ENCODE measurements around the gene ROS1. TPM values are rescaled to one million over a fixed set of nuclear protein-coding genes. Genes with fewer than 3 reads are reported as not detected.
"Not testable (repeated sequence)": the region's sequence is repeated elsewhere in the genome, so short reads cannot be mapped to it uniquely, and the experiment has no call there.

ROS1 gene
- total and polyA plus RNA-seq, 4 experiments from 2014 or later, result not detected

- ChIA-PET CTCF (ENCODE audit: partially characterized antibody) (no interaction called here), POLR2A (ENCODE audit: partially characterized antibody) (no interaction called here)
- Mint-ChIP-seq H3K27ac (peak overlapping the region in 1 of 7 donors; percentile 14), H3K27me3 (peaks cover 6 to 10% of the 10 kb centered on the region in 2 donors), H3K9me3 (peaks cover 0 to 2% (median 0%) of the 10 kb centered on the region in 8 donors), H3K4me1 (no peaks in the 10 kb centered on the region), H3K36me3 (no peaks in the 10 kb centered on the region), H3K4me3 (no peak overlapping the region)
- intact Hi-C loops (cut with micrococcal nuclease), result no loop called here
- Histone ChIP-seq H3K27ac (ENCODE audit: low read depth, low read length) (no peak overlapping the region), H3K9me3 (ENCODE audit: control insufficient read depth in 1 of 2, low read length in 2 of 2) (no peaks in the 10 kb centered on the region), H3K4me3 (ENCODE audit: low read length in 2 of 2) (no peak overlapping the region), H3K36me3 (ENCODE audit: insufficient read depth, low read length) (no peaks in the 10 kb centered on the region), H3K27me3 (ENCODE audit: insufficient read depth, low read length) (no peaks in the 10 kb centered on the region), H3K4me1 (ENCODE audit: insufficient read depth, low read length) (no peaks in the 10 kb centered on the region)
- no peak for DNase-seq
These were observed 41.1 kb downstream of the ROS1 start for GRCh38 chr6:117384659-117385058.

DNA sequence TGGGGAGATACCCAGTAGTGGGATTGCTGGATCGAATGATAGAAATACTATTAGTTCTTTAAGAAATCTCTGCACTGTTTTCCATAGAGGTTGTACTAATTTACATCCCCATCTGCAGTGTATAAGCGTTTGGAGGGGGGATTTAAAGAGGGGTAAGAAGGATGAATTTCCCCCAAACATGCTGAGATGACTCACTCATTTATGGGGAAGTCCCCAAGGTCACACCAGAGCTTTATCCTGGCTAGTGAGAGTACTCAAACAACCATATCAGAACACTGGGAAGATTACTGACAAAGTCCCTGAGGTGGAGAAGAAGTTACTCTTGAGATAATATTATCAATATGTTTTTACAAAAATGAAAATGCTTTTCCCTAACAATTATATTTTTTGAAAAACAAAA is 44.0 kb downstream of the ROS1 start:
- Histone ChIP-seq H3K4me3 (ENCODE audit: low read length in 2 of 2) (no peak overlapping the region), H3K4me1 (ENCODE audit: insufficient read depth, low read length) (no peaks in the 10 kb centered on the region), H3K27ac (ENCODE audit: low read depth, low read length) (no peak overlapping the region), H3K9me3 (ENCODE audit: control insufficient read depth in 1 of 2, low read length in 2 of 2) (no peaks in the 10 kb centered on the region), H3K27me3 (ENCODE audit: insufficient read depth, low read length) (no peaks in the 10 kb centered on the region), H3K36me3 (ENCODE audit: insufficient read depth, low read length) (no peaks in the 10 kb centered on the region)
- Mint-ChIP-seq H3K27ac (no peak overlapping the region), H3K36me3 (no peaks in the 10 kb centered on the region), H3K4me3 (no peak overlapping the region), H3K4me1 (no peaks in the 10 kb centered on the region), H3K27me3 (peaks cover 3 to 7% of the 10 kb centered on the region in 2 donors), H3K9me3 (peaks cover 0 to 3% (median under 1%) of the 10 kb centered on the region in 8 donors)
- ChIA-PET CTCF (ENCODE audit: partially characterized antibody) (interaction anchor here (1.1 kb wide), 1 partner anchor 46 kb away, joined by 3 read pairs; no protein-coding TSS in a partner anchor), POLR2A (ENCODE audit: partially characterized antibody) (no interaction called here)
- intact Hi-C loops (cut with micrococcal nuclease), result no loop called here
- no peak for DNase-seq

GRCh38 chr6:117380298-117380697 is 45.4 kb downstream of the ROS1 start:
- H3K9me3 ChIP-seq (ENCODE audit: control insufficient read depth in 1 of 2, low read length in 2 of 2), result no peaks in the 10 kb centered on the region
- no peaks in the 10 kb centered on the region for H3K4me1 Mint-ChIP-seq
- POLR2A ChIA-PET (ENCODE audit: partially characterized antibody), result no interaction called here
- peaks cover 0 to 3% (median under 1%) of the 10 kb centered on the region in 8 donors for H3K9me3 Mint-ChIP-seq
- no peak overlapping the region for H3K27ac Mint-ChIP-seq
- DNase-seq, result no peak
- no peaks in the 10 kb centered on the region for H3K4me1 ChIP-seq (ENCODE audit: insufficient read depth, low read length)
- no peak overlapping the region for H3K4me3 ChIP-seq (ENCODE audit: low read length in 2 of 2)
- no peaks in the 10 kb centered on the region for H3K36me3 ChIP-seq (ENCODE audit: insufficient read depth, low read length)
- no peak overlapping the region for H3K4me3 Mint-ChIP-seq
- H3K27ac ChIP-seq (ENCODE audit: low read depth, low read length), result no peak overlapping the region
- intact Hi-C loops (cut with micrococcal nuclease), result no loop called here
- no peaks in the 10 kb centered on the region for H3K27me3 ChIP-seq (ENCODE audit: insufficient read depth, low read length)
- no peaks in the 10 kb centered on the region for H3K36me3 Mint-ChIP-seq
- CTCF ChIA-PET (ENCODE audit: partially characterized antibody), result no interaction called here
- peaks cover 2 to 7% of the 10 kb centered on the region in 2 donors for H3K27me3 Mint-ChIP-seq

DNA sequence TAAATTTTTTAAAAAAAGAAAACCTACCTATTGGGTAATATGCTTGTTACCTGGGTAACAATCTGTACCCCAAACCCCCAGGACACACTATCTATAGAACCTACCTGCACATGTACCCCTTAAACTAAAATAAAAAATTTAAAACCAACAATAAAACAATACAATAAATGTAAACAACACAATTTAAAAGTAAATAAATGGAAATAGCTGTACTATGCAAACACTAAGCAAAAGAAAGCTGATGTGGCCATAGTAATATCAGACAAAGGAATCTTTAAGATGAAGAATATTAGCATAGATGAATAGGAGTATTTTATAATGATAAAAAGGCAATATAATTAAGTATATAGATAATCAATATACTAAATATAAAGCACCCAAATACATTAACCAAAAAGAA is 50.3 kb downstream of the ROS1 start:
- DNase-seq, result no peak
- no peak overlapping the region for H3K4me3 ChIP-seq (ENCODE audit: low read length in 2 of 2)
- Mint-ChIP-seq H3K9me3 (peaks cover 0 to 7% (median under 1%) of the 10 kb centered on the region in 8 donors), H3K36me3 (no peaks in the 10 kb centered on the region), H3K27ac (no peak overlapping the region), H3K4me3 (no peak overlapping the region), H3K4me1 (peaks cover 0 to 11% (median 6%) of the 10 kb centered on the region in 4 donors), H3K27me3 (peaks cover 4 to 18% of the 10 kb centered on the region in 2 donors)
- ChIA-PET CTCF (ENCODE audit: partially characterized antibody) (no interaction called here), POLR2A (ENCODE audit: partially characterized antibody) (no interaction called here)
- no peaks in the 10 kb centered on the region for H3K36me3 ChIP-seq (ENCODE audit: insufficient read depth, low read length)
- no peaks in the 10 kb centered on the region for H3K4me1 ChIP-seq (ENCODE audit: insufficient read depth, low read length)
- intact Hi-C loops (cut with micrococcal nuclease), result no loop called here
- H3K27ac ChIP-seq (ENCODE audit: low read depth, low read length), result no peak overlapping the region
- no peaks in the 10 kb centered on the region for H3K9me3 ChIP-seq (ENCODE audit: control insufficient read depth in 1 of 2, low read length in 2 of 2)
- no peaks in the 10 kb centered on the region for H3K27me3 ChIP-seq (ENCODE audit: insufficient read depth, low read length)

DNA sequence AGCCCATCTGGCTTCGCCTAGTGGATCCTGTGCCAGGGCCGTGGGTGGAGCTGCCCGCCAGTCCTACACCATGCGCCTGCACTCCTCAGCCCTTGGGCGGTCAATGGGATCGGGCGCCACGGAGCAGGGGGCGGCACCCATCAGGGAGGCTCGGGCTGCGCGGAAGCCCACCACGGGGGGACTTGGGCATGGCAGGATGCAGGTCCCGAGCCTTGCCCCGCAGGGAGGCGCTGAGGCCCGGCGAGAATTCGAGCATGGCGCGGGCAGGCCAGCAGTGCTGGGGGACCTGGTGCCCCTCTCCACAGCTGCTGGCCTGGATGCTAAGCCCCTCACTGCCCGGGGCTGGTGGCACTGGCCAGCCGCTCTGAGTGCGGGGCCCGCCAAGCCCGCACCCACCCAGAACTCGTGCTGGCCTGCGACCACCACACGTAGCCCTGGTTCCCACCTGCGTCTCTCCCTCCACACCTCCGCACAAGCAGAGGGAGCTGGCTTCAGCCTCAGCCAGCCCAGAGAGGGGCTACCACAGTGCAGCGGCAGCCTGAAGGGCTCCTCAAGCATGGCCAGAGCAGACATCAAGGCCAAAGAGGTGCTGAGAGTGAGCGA is 52.4 kb downstream of the ROS1 start:
- Histone ChIP-seq H3K9me3 (ENCODE audit: control insufficient read depth in 1 of 2, low read length in 2 of 2) (no peaks in the 10 kb centered on the region), H3K36me3 (ENCODE audit: insufficient read depth, low read length) (no peaks in the 10 kb centered on the region), H3K4me3 (ENCODE audit: low read length in 2 of 2) (no peak overlapping the region), H3K4me1 (ENCODE audit: insufficient read depth, low read length) (no peaks in the 10 kb centered on the region), H3K27ac (ENCODE audit: low read depth, low read length) (no peak overlapping the region), H3K27me3 (ENCODE audit: insufficient read depth, low read length) (no peaks in the 10 kb centered on the region)
- H3K27ac Mint-ChIP-seq, result no peak overlapping the region
- H3K4me3 Mint-ChIP-seq, result no peak overlapping the region
- no peak for DNase-seq
- no peaks in the 10 kb centered on the region for H3K36me3 Mint-ChIP-seq
- peaks cover 0 to 7% (median under 1%) of the 10 kb centered on the region in 8 donors for H3K9me3 Mint-ChIP-seq
- intact Hi-C loops (cut with micrococcal nuclease), result no loop called here
- peaks cover 0 to 11% (median 6%) of the 10 kb centered on the region in 4 donors for H3K4me1 Mint-ChIP-seq
- CTCF ChIA-PET (ENCODE audit: partially characterized antibody), result interaction anchor here (0.8 kb wide), 1 partner anchor 77 kb away, joined by 3 read pairs; no protein-coding TSS in a partner anchor
- H3K27me3 Mint-ChIP-seq, result peaks cover 4 to 18% of the 10 kb centered on the region in 2 donors
- POLR2A ChIA-PET (ENCODE audit: partially characterized antibody), result no interaction called here

GRCh38 chr6:117372289-117372688 is 53.5 kb downstream of the ROS1 start:
- H3K27ac ChIP-seq (ENCODE audit: low read depth, low read length); DNase-seq; POLR2A ChIA-PET (ENCODE audit: partially characterized antibody); H3K36me3 ChIP-seq (ENCODE audit: insufficient read depth, low read length); intact Hi-C loops (cut with micrococcal nuclease); H3K36me3 Mint-ChIP-seq; H3K27me3 ChIP-seq (ENCODE audit: insufficient read depth, low read length); H3K4me3 ChIP-seq (ENCODE audit: low read length in 2 of 2); H3K9me3 ChIP-seq (ENCODE audit: control insufficient read depth in 1 of 2, low read length in 2 of 2); H3K4me1 ChIP-seq (ENCODE audit: insufficient read depth, low read length); H3K9me3 Mint-ChIP-seq: not testable (repeated sequence)
- Mint-ChIP-seq H3K27ac (peak overlapping the region in 1 of 7 donors; percentile 57), H3K4me1 (peaks cover 0 to 11% (median 6%) of the 10 kb centered on the region in 4 donors), H3K4me3 (peak overlapping the region in 7 of 8 donors; percentile 29 to 75 (median 49)), H3K27me3 (peaks cover 5 to 18% of the 10 kb centered on the region in 2 donors)
- CTCF ChIA-PET (ENCODE audit: partially characterized antibody), result interaction anchor here (0.8 kb wide), 1 partner anchor 78 kb away, joined by 3 read pairs; no protein-coding TSS in a partner anchor

- no peak overlapping the region for H3K27ac Mint-ChIP-seq
- DNase-seq, result no peak
- H3K36me3 ChIP-seq (ENCODE audit: insufficient read depth, low read length), result no peaks in the 10 kb centered on the region
- H3K9me3 ChIP-seq (ENCODE audit: control insufficient read depth in 1 of 2, low read length in 2 of 2), result no peaks in the 10 kb centered on the region
- peaks cover 0 to 4% (median 0%) of the 10 kb centered on the region in 8 donors for H3K9me3 Mint-ChIP-seq
- H3K4me1 ChIP-seq (ENCODE audit: insufficient read depth, low read length), result no peaks in the 10 kb centered on the region
- H3K27ac ChIP-seq (ENCODE audit: low read depth, low read length), result no peak overlapping the region
- peak overlapping the region in 1 of 8 donors; percentile 26 for H3K4me3 Mint-ChIP-seq
- H3K4me1 Mint-ChIP-seq, result peaks cover 0 to 11% (median 6%) of the 10 kb centered on the region in 4 donors
- no peaks in the 10 kb centered on the region for H3K27me3 ChIP-seq (ENCODE audit: insufficient read depth, low read length)
- H3K4me3 ChIP-seq (ENCODE audit: low read length in 2 of 2), result no peak overlapping the region
- H3K27me3 Mint-ChIP-seq, result peaks cover 5 to 18% of the 10 kb centered on the region in 2 donors
- ChIA-PET CTCF (ENCODE audit: partially characterized antibody) (no interaction called here), POLR2A (ENCODE audit: partially characterized antibody) (no interaction called here)
- intact Hi-C loops (cut with micrococcal nuclease), result no loop called here
- H3K36me3 Mint-ChIP-seq, result no peaks in the 10 kb centered on the region
These were observed 54.2 kb downstream of the ROS1 start for GRCh38 chr6:117371492-117371891.
